OCI-LY1 (cell line): Measurements from ENCODE around the gene IQCB1.
A peak's percentile ranks its signal among the peaks of the same experiment; 100 is the strongest.

Experiments
- H2AFZ ChIP-seq: fragments of 200-600 bp; sonication (generic), shearing (Covaris generic); 2 replicates; pipeline ENCODE4 v1.6.0; 2014; ENCODE audit warnings: antibody characterized with exemption, mild to moderate bottlenecking, low read length
- H3F3A ChIP-seq: fragments of 200-600 bp; sonication (generic), shearing (Covaris generic); 2 replicates; pipeline ENCODE4 v1.6.0; 2014; ENCODE audit warnings: mild to moderate bottlenecking, antibody characterized with exemption, low read length, moderate library complexity; ENCODE audit not compliant: insufficient read depth
- H3K27ac ChIP-seq: fragments of 200-600 bp; sonication (generic); 2 replicates; pipeline ENCODE4 v1.5.1; 2014; ENCODE audit warnings: low read length, mixed run types, mild to moderate bottlenecking, low read depth; ENCODE audit not compliant: poor library complexity, severe bottlenecking
- H3K27me3 ChIP-seq: fragments of 200-600 bp; sonication (generic); 2 replicates; pipeline ENCODE4 v1.6.0; 2014; ENCODE audit warnings: antibody characterized with exemption, mild to moderate bottlenecking, low read length, moderate library complexity; ENCODE audit not compliant: insufficient read depth
- H3K36me3 ChIP-seq: fragments of 200-600 bp; sonication (generic); 2 replicates; pipeline ENCODE4 v1.6.1; 2014; ENCODE audit warnings: mild to moderate bottlenecking, antibody characterized with exemption, low read length, moderate library complexity, mixed read lengths; ENCODE audit not compliant: insufficient read depth
- H3K4me1 ChIP-seq: fragments of 200-600 bp; sonication (generic); 2 replicates; pipeline ENCODE4 v1.5.1; 2014; ENCODE audit warnings: mild to moderate bottlenecking, low read length, moderate library complexity; ENCODE audit not compliant: insufficient read depth, severe bottlenecking
- H3K4me2 ChIP-seq: fragments of 200-600 bp; sonication (generic), shearing (Covaris generic); 2 replicates; pipeline ENCODE4 v1.6.1; 2014; ENCODE audit warnings: low read length
- H3K4me3 ChIP-seq: fragments of 200-600 bp; sonication (generic); 2 replicates; pipeline ENCODE4 v1.5.1; 2014; ENCODE audit warnings: low read length, low read depth, mild to moderate bottlenecking, mixed read lengths; ENCODE audit not compliant: poor library complexity, severe bottlenecking
- H3K79me2 ChIP-seq: fragments of 200-600 bp; shearing (Covaris generic); 2 replicates; pipeline ENCODE4 v1.6.1; 2016; ENCODE audit warnings: mixed run types, low read length, mixed read lengths; ENCODE audit not compliant: insufficient read depth
- H3K9ac ChIP-seq: fragments of 200-600 bp; sonication (generic), shearing (Covaris generic); 2 replicates; pipeline ENCODE4 v1.6.1; 2014; ENCODE audit warnings: mild to moderate bottlenecking, low read length, mixed read lengths
- H3K9me2 ChIP-seq: fragments of 200-600 bp; sonication (generic), shearing (Covaris generic); 2 replicates; pipeline ENCODE4 v1.6.1; 2014; ENCODE audit warnings: low read depth, mild to moderate bottlenecking, low read length, mixed read lengths
- H3K9me3 ChIP-seq: fragments of 200-600 bp; shearing (Covaris generic); 2 replicates; pipeline ENCODE4 v1.6.1; 2014; ENCODE audit warnings: low read length, mixed read lengths
- H4K20me1 ChIP-seq: fragments of 200-600 bp; sonication (generic), shearing (Covaris generic); 2 replicates; pipeline ENCODE4 v1.6.0; 2016; ENCODE audit warnings: mild to moderate bottlenecking, low read length; ENCODE audit not compliant: insufficient read depth
- CTCF ChIP-seq: fragments of 200-600 bp; sonication (generic), shearing (Covaris generic); IDR thresholded peaks from 2 replicates; pipeline ENCODE4 v1.5.1; 2017; ENCODE audit warnings: mild to moderate bottlenecking, antibody characterized with exemption, low read length, moderate library complexity, mixed read lengths
- EZH2 ChIP-seq: fragments of 200-600 bp; sonication (generic), shearing (Covaris generic); IDR thresholded peaks from 2 replicates; pipeline ENCODE4 v1.8.0; 2017; ENCODE audit warnings: borderline replicate concordance, mixed run types, mild to moderate bottlenecking, antibody characterized with exemption, low read length, moderate library complexity, mixed read lengths

Gene IQCB1

DNA sequence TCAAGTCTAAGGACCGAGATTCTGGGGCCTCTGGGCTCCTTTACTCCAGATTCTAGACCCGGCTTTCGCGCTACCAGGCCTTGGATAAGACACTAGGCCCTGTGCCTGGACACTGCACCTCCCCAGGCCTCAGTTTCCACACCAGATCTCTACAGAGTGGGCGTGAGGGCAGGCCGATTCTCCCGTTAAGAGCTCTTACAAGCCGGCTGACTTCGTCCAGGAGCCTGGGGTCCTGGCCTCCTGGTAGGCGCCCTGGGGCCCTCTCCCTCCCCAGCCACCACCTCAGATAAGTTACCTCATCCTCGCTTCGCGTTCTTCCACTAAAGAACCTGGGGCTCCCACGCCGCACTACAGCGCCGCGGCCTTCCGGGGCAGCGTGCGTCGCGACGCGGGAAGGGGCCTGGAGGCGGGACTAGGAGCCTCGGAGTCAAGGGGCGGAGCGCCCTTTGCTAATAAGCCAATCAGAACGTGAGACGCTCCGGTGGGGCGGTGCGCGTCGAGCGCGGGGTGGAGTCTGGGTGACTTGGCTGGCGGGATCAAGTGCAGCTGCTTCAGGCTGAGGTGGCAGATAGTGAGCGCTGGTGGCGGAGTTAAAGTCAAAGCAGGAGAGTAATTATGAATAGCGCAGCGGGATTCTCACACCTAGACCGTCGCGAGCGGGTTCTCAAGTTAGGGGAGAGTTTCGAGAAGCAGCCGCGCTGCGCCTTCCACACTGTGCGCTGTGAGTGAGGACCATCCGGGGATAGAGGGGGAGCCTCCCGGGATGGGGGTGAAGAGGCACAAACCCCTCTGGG is at the start of gene IQCB1, which contains the start of gene EAF2:
Gene IQCB1 (minus strand): TSS at position 390 of the 794 bp plus-strand sequence. CDS start 6,100 bp downstream, outside the sequence.
Gene EAF2 (plus strand): TSS at position 539 of the 794 bp plus-strand sequence. CDS start 77 bp downstream, at position 616.
- H3K27ac ChIP-seq = peak within 1 kb of the TSS; percentile 79

DNA sequence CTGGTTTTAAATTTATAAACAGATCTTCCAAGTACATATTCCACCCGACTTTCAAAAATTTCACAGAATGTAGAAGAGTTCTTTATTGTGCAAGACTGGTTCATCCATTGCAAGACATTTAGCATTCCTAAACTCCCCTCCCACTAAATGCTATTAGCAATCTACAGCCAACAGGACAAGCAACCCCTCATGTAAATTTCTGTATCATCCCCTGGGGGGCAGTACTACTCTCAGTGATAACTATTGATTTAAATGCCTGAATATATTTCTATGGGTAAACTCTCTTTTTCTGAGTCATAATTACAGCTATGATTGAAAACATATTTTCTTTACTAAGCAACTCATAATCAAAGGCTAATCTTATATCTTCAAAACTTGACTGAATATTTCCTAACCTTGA is 48.6 kb upstream of the IQCB1 start:
- Histone ChIP-seq H3K4me3 (no peak overlapping the region), H3K27ac (no peak overlapping the region), H3K4me1 (no peaks in the 10 kb centered on the region), H3F3A (no peaks in the 10 kb centered on the region), H3K9me2 (no peaks in the 10 kb centered on the region), H3K9ac (no peak overlapping the region), H3K9me3 (no peaks in the 10 kb centered on the region), H3K27me3 (no peaks in the 10 kb centered on the region), H3K36me3 (peaks cover 17% of the 10 kb centered on the region; the same call in 1 of the 2 replicates), H4K20me1 (no peaks in the 10 kb centered on the region), H3K4me2 (no peak overlapping the region), H3K79me2 (no peaks in the 10 kb centered on the region), H2AFZ (no peak overlapping the region)
- TF ChIP-seq EZH2 = no peak
- TF ChIP-seq CTCF = peak; percentile 66

More for the DNA sequence above, at the start of gene IQCB1, which contains the start of gene EAF2:
- H3K9ac ChIP-seq = peak within 1 kb of the TSS; percentile 89
- H3F3A ChIP-seq = no peaks in the 10 kb centered on the region
- no peak for TF ChIP-seq CTCF
- no peak for TF ChIP-seq EZH2
- H3K4me1 ChIP-seq = peaks cover 35% of the 10 kb centered on the region
- no peaks in the 10 kb centered on the region for H4K20me1 ChIP-seq
- H3K9me2 ChIP-seq = no peaks in the 10 kb centered on the region
- H3K4me2 ChIP-seq = peak within 1 kb of the TSS; percentile 95
- H3K4me3 ChIP-seq = peak within 1 kb of the TSS; percentile 82
- peaks cover 49% of the 10 kb centered on the region for H3K36me3 ChIP-seq
- peaks cover 56% of the 10 kb centered on the region for H3K79me2 ChIP-seq
- no peaks in the 10 kb centered on the region for H3K27me3 ChIP-seq
- H3K9me3 ChIP-seq = no peaks in the 10 kb centered on the region
- peak within 1 kb of the TSS; percentile 23; the same call in 1 of the 2 replicates for H2AFZ ChIP-seq

- H2AFZ ChIP-seq = no peak overlapping the region
- no peaks in the 10 kb centered on the region for H3K4me1 ChIP-seq
- H3K9ac ChIP-seq = no peak overlapping the region
- no peaks in the 10 kb centered on the region for H3K9me3 ChIP-seq
- H3K4me2 ChIP-seq = no peak overlapping the region
- no peak overlapping the region for H3K4me3 ChIP-seq
- H3K79me2 ChIP-seq = no peaks in the 10 kb centered on the region
- 0 out of 2 replicates have a peak, but pooled peaks cover 11% of the 10 kb centered on the region for H3F3A ChIP-seq
- H3K9me2 ChIP-seq = no peaks in the 10 kb centered on the region
- H3K27ac ChIP-seq = no peak overlapping the region
- no peaks in the 10 kb centered on the region for H4K20me1 ChIP-seq
- no peak for TF ChIP-seq CTCF
- TF ChIP-seq EZH2 = no peak
- peaks cover 14% of the 10 kb centered on the region for H3K36me3 ChIP-seq
- H3K27me3 ChIP-seq = no peaks in the 10 kb centered on the region
Measured at GRCh38 chr3:121878411-121878810, 43.6 kb upstream of the IQCB1 start.
